Skeletal muscle satellite cell (primary cell): ENCODE data around the gene ZNF212.
"Not testable (repeated sequence)": the region's sequence is repeated elsewhere in the genome, so short reads cannot be mapped to it uniquely, and the experiment has no call there.

Source experiments
- H3K27me3 ChIP-seq: 2 replicates; pipeline ENCODE4 v1.7.0; 2013; ENCODE audit warnings: low read length; ENCODE audit not compliant: control insufficient read depth, insufficient read depth
- H3K36me3 ChIP-seq: 2 replicates; pipeline ENCODE4 v1.7.0; 2013; ENCODE audit warnings: mild to moderate bottlenecking, control low read depth, low read length; ENCODE audit not compliant: insufficient read depth
- H3K4me1 ChIP-seq: 2 replicates; pipeline ENCODE4 v1.7.0; 2013; ENCODE audit warnings: low read length; ENCODE audit not compliant: control insufficient read depth, insufficient read depth
- H3K4me2 ChIP-seq: 2 replicates; pipeline ENCODE4 v1.7.0; 2013; ENCODE audit warnings: mild to moderate bottlenecking, low read length
- H3K4me3 ChIP-seq: 2 replicates; pipeline ENCODE4 v1.7.0; 2013; ENCODE audit warnings: low read length
- H3K9ac ChIP-seq: 2 replicates; pipeline ENCODE4 v1.7.0; 2013; ENCODE audit warnings: mild to moderate bottlenecking, low read depth, low read length, moderate library complexity
- H3K9me3 ChIP-seq: replicated peaks from 2 replicates; pipeline ENCODE4 v1.7.0; 2013; ENCODE audit warnings: mild to moderate bottlenecking, control low read depth, low read length

Gene ZNF212

GRCh38 chr7:149240637-149241036 is 1.2 kb downstream of the ZNF212 start:
- H3K27me3 ChIP-seq = no peaks in the 10 kb centered on the region
- H3K9ac ChIP-seq = peak overlapping the region; percentile 88
- peak overlapping the region; percentile 91 for H3K4me3 ChIP-seq
- no peaks in the 10 kb centered on the region for H3K9me3 ChIP-seq
- H3K4me2 ChIP-seq = peak overlapping the region; percentile 97
- peaks cover 21% of the 10 kb centered on the region for H3K4me1 ChIP-seq
- H3K36me3 ChIP-seq = no peaks in the 10 kb centered on the region

GRCh38 chr7:149241696-149242095 is 2.2 kb downstream of the ZNF212 start:
- Histone ChIP-seq H3K9me3 (no peaks in the 10 kb centered on the region), H3K36me3 (no peaks in the 10 kb centered on the region), H3K4me3 (no peak overlapping the region), H3K4me1 (peaks cover 21% of the 10 kb centered on the region), H3K27me3 (no peaks in the 10 kb centered on the region), H3K9ac (no peak overlapping the region), H3K4me2 (no peak overlapping the region)

GRCh38 chr7:149245244-149245643 is 5.8 kb downstream of the ZNF212 start:
- H3K27me3 ChIP-seq = no peaks in the 10 kb centered on the region
- H3K4me3 ChIP-seq = no peak overlapping the region
- peaks cover 3% of the 10 kb centered on the region for H3K36me3 ChIP-seq
- H3K4me2 ChIP-seq = no peak overlapping the region
- H3K9me3 ChIP-seq = no peaks in the 10 kb centered on the region
- H3K4me1 ChIP-seq = peaks cover 6% of the 10 kb centered on the region
- no peak overlapping the region for H3K9ac ChIP-seq

GRCh38 chr7:149245744-149246143 is 6.3 kb downstream of the ZNF212 start:
- H3K27me3 ChIP-seq = no peaks in the 10 kb centered on the region
- no peak overlapping the region for H3K9ac ChIP-seq
- H3K4me3 ChIP-seq = no peak overlapping the region
- H3K36me3 ChIP-seq = peaks cover 7% of the 10 kb centered on the region
- H3K9me3 ChIP-seq = no peaks in the 10 kb centered on the region
- H3K4me1 ChIP-seq = peaks cover 2% of the 10 kb centered on the region
- no peak overlapping the region for H3K4me2 ChIP-seq

- Histone ChIP-seq H3K27me3 (no peaks in the 10 kb centered on the region), H3K4me2 (no peak overlapping the region), H3K36me3 (peaks cover 30% of the 10 kb centered on the region), H3K4me1 (no peaks in the 10 kb centered on the region), H3K9ac (no peak overlapping the region), H3K9me3 (no peaks in the 10 kb centered on the region), H3K4me3 (no peak overlapping the region)
Observed at GRCh38 chr7:149248777-149249176, 9.3 kb downstream of the ZNF212 start.

- H3K9ac ChIP-seq, H3K27me3 ChIP-seq, H3K9me3 ChIP-seq, H3K4me2 ChIP-seq, H3K4me3 ChIP-seq, H3K4me1 ChIP-seq: not testable (repeated sequence)
- H3K36me3 ChIP-seq = peaks cover 44% of the 10 kb centered on the region
Observed at GRCh38 chr7:149250151-149250550, 10.7 kb downstream of the ZNF212 start.

GRCh38 chr7:149251518-149251917 is 12.1 kb downstream of the ZNF212 start:
- H3K4me3 ChIP-seq, H3K9ac ChIP-seq, H3K4me1 ChIP-seq, H3K9me3 ChIP-seq, H3K27me3 ChIP-seq, H3K4me2 ChIP-seq: not testable (repeated sequence)
- H3K36me3 ChIP-seq = peaks cover 51% of the 10 kb centered on the region

- Histone ChIP-seq H3K4me1 (peaks cover 7% of the 10 kb centered on the region), H3K36me3 (peaks cover 51% of the 10 kb centered on the region), H3K9ac (no peak overlapping the region), H3K4me3 (no peak overlapping the region), H3K27me3 (no peaks in the 10 kb centered on the region), H3K9me3 (no peaks in the 10 kb centered on the region), H3K4me2 (no peak overlapping the region)
Observed at GRCh38 chr7:149252378-149252777, 12.9 kb downstream of the ZNF212 start.

GRCh38 chr7:149253665-149254064 is 14.2 kb downstream of the ZNF212 start:
- peaks cover 51% of the 10 kb centered on the region for H3K36me3 ChIP-seq

GRCh38 chr7:149254181-149254858 is 14.9 kb downstream of the ZNF212 start:
- no peak overlapping the region for H3K9ac ChIP-seq
- no peak overlapping the region for H3K4me3 ChIP-seq
- H3K27me3 ChIP-seq = no peaks in the 10 kb centered on the region
- peaks cover 51% of the 10 kb centered on the region for H3K36me3 ChIP-seq
- H3K9me3 ChIP-seq = no peaks in the 10 kb centered on the region
- peaks cover 7% of the 10 kb centered on the region for H3K4me1 ChIP-seq
- no peak overlapping the region for H3K4me2 ChIP-seq

More at GRCh38 chr7:149253665-149254064, 14.2 kb downstream of the ZNF212 start:
- Histone ChIP-seq H3K4me1 (peaks cover 7% of the 10 kb centered on the region), H3K27me3 (no peaks in the 10 kb centered on the region), H3K4me3 (no peak overlapping the region), H3K9ac (no peak overlapping the region), H3K4me2 (no peak overlapping the region), H3K9me3 (no peaks in the 10 kb centered on the region)

GRCh38 chr7:149255174-149255573 is 15.7 kb downstream of the ZNF212 start:
- Histone ChIP-seq H3K27me3 (no peaks in the 10 kb centered on the region), H3K4me1 (peaks cover 7% of the 10 kb centered on the region), H3K4me2 (no peak overlapping the region), H3K36me3 (peaks cover 48% of the 10 kb centered on the region), H3K4me3 (no peak overlapping the region), H3K9me3 (no peaks in the 10 kb centered on the region), H3K9ac (no peak overlapping the region)

GRCh38 chr7:149256568-149256967 is 17.1 kb downstream of the ZNF212 start:
- Histone ChIP-seq H3K36me3 (peaks cover 41% of the 10 kb centered on the region), H3K27me3 (no peaks in the 10 kb centered on the region), H3K4me3 (no peak overlapping the region), H3K4me2 (no peak overlapping the region), H3K9ac (no peak overlapping the region), H3K9me3 (no peaks in the 10 kb centered on the region), H3K4me1 (peaks cover 15% of the 10 kb centered on the region)
